HG02973 (cell line): ENCODE results near the gene ZBTB46.
"Not testable (repeated sequence)": the region's sequence is repeated elsewhere in the genome, so short reads cannot be mapped to it uniquely, and the experiment has no call there.

Source experiments
- ATAC-seq: cut with Tn5 transposase; IDR thresholded peaks from one replicate; pipeline ENCODE4 v1.9.1; 2021; ENCODE audit warnings: moderate library complexity; ENCODE audit not compliant: unreplicated experiment

The ZBTB46 gene, protein sequence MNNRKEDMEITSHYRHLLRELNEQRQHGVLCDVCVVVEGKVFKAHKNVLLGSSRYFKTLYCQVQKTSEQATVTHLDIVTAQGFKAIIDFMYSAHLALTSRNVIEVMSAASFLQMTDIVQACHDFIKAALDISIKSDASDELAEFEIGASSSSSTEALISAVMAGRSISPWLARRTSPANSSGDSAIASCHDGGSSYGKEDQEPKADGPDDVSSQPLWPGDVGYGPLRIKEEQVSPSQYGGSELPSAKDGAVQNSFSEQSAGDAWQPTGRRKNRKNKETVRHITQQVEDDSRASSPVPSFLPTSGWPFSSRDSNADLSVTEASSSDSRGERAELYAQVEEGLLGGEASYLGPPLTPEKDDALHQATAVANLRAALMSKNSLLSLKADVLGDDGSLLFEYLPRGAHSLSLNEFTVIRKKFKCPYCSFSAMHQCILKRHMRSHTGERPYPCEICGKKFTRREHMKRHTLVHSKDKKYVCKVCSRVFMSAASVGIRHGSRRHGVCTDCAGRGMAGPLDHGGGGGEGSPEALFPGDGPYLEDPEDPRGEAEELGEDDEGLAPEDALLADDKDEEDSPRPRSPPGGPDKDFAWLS

GRCh38 chr20:63830841-63831588 lies at the start of gene ZBTB46:
Gene ZBTB46 (minus strand): TSS chr20:63831264. CDS start chr20:63790757, 40,507 bp downstream.
- ATAC-seq: no peak

DNA sequence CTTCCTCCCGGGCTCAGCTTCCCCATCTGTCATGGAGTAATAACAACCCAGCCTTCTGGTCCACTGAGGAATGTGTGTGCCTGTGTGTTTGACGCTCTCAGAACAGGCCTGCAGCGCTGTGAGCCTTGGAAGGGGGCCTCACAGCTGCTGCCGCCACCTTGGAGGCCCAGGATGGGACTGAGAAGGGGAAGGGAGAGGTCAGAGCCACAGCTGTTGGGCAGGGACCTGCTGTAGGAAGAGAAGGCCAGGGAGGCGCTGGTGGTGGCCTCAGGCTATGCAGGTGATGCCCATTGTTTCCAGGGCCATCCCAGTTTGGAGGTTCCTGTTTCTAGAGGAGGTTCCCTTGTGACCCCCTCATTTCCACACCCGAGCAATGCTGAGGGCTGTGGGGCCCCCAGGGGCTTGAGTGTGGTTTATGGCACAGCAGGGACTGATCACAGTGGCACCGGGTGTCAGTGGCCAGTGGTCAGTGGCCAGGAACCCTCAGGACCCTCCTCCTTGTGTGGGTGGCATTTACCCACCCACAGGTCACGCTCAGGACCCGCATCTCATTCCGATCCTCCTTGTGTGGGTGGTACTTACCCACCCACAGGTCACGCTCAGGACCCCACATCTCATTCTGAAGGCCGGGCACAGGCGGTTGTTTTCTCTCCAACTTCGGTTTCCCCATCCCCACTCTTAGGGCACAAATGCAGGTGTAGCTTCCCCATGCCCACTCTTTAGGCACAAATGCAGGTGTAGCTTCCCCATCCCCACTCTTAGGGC lies 48.0 kb upstream of the ZBTB46 start:
- no peak for ATAC-seq

- no peak for ATAC-seq
Observed at GRCh38 chr20:63877755-63878470, 46.8 kb upstream of the ZBTB46 start.

DNA sequence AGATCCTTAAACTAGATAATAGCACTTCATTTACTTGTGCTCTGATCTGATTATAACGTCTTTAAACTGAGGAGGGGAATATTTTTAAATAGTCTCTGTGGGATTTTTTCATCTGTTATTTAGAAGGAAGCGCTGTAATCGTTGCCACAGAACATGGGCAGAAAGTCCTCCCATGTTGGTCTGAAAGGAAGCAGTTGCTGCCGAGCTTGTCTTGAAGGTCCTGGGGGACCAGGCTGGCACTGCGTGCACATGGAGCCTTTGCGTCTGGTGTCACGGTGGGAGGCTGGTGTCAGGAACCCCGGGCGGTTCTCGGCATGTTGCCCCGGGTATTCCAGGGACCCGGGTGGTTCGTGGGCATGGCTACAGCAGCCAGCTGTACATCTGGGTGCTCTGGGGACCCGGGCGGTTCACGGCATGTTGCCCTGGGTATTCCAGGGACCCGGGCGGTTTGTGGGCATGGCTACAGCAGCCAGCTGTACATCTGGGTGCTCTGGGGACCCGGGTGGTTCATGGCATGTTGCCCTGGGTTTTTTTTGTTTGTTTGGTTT lies 45.5 kb upstream of the ZBTB46 start:
- ATAC-seq: no peak

DNA sequence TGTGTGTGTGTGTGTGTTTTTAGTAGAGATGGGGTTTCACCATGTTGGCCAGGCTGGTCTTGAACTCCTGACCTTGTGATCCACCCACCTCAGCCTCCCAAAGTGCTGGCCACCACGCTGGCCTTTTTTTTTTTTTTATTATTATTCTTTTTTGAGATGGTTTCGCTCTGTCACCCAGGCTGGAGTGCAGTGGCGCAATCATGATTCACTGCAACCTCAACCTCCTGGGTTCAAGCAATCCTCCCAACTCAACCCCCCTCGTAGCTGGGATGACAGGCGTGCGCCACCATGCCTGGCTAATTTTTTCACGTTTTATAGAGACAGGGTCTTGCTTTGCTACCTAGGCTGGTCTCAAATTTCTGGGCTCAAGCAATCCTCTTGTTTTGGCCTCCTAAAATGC lies 43.2 kb upstream of the ZBTB46 start:
- not testable (repeated sequence) for ATAC-seq

DNA sequence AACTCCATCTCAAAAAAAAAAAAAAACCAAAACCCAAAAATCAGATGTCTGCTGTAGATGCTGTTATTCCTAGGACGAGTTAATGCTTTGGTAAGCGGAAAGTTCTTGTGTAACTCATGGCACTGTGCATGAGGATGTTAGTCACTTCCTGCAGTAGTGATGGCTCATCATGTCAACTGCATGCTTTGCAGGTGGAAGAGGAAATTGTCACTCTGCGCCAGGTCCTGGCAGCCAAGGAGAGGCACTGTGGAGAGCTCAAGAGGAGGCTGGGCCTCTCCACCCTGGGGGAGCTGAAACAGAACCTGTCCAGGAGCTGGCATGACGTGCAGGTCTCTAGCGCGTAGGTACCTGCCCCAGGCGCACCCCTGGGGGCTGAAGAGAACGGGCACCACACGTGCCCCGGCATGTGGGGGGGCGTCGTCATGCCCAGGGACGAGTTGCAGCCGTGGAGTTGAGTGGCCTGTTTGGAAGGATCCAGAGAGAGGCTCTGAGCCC lies 42.5 kb upstream of the ZBTB46 start:
- no peak for ATAC-seq

GRCh38 chr20:63868264-63868663 lies 37.2 kb upstream of the ZBTB46 start:
- no peak for ATAC-seq

DNA sequence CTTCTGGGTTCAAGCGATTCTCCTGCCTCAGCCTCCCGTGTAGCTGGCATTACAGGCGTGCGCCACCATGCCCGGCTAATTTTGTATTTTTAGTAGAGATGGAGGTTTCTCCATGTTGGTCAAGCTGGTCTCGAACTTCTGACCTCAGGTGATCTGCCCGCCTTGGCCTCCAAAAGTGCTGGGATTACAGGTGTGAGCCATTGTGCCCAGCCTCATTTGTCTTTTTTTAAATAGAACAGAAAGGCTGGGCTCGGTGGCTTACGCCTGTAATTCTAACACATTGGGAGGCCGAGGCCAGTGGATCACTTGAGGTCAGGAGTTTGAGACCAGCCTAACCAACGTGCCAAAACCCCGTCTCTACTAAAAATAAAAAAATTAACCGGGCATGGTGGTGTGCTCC lies 36.0 kb upstream of the ZBTB46 start:
- ATAC-seq: not testable (repeated sequence)

- ATAC-seq: peak; percentile 68
Observed at GRCh38 chr20:63864978-63865640, 34.0 kb upstream of the ZBTB46 start, which contains the start of gene TPD52L2. Gene TPD52L2 (plus strand): TSS chr20:63865270. CDS start chr20:63865366, 96 bp downstream.

DNA sequence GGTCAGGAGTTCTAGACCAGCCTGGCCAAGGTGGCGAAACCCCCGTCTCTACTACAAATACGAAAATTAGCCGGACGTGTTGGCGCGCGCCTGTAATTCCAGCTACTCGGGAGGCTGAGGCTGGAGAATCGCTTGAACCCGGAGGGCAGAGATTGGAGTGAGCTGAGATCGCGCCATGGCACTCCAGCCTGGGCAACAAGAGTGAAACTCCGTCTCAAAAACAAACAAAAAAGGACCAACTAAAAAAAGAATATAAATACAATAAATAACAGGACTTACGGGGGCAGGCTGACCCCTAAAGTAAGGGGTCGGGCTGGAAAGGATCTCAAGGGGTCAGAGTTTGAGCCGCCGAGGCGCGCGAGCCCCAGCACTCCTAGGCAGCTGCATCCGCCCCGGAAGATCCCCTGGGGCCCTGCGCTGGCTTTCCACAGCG lies 33.5 kb upstream of the ZBTB46 start:
- ATAC-seq: no peak

DNA sequence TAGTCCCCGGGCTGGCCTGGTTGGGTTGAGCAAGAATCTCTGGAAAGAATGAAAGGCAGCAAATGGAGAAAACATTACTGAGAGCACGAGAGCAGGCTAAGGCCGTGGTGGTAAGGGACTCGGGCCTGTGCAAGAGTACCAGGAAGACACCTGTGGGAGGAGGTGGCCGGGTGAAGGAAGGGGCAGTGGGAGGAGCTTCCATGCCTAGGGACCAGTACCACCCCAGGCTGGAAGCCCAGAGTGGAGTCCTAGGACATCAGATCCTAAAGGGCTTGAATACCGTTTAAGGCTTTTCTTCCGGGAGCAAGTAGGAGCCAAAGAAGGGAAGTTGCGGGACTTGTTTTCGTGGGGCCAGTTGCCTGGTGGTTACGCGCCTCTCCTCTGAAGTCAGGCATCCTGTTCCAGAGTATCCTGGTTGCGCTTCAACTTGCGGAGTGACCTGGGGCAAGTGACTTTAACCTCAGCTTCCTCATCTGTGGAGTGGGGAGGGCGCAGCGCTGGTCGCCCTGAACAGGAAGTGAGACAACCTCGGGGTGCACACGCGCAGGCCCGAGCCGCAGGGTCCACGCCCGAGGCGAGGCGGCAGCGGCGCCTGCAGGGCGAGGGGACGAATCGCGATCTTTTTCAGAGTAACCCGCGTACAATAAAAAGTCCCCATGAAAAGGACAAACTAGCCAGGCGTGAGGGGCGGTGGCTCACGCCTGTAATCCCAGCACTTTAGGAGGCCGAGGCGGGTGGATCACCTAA lies 32.9 kb upstream of the ZBTB46 start:
- peak; percentile 54 for ATAC-seq

GRCh38 chr20:63863021-63863797 lies 32.1 kb upstream of the ZBTB46 start:
- no peak for ATAC-seq

DNA sequence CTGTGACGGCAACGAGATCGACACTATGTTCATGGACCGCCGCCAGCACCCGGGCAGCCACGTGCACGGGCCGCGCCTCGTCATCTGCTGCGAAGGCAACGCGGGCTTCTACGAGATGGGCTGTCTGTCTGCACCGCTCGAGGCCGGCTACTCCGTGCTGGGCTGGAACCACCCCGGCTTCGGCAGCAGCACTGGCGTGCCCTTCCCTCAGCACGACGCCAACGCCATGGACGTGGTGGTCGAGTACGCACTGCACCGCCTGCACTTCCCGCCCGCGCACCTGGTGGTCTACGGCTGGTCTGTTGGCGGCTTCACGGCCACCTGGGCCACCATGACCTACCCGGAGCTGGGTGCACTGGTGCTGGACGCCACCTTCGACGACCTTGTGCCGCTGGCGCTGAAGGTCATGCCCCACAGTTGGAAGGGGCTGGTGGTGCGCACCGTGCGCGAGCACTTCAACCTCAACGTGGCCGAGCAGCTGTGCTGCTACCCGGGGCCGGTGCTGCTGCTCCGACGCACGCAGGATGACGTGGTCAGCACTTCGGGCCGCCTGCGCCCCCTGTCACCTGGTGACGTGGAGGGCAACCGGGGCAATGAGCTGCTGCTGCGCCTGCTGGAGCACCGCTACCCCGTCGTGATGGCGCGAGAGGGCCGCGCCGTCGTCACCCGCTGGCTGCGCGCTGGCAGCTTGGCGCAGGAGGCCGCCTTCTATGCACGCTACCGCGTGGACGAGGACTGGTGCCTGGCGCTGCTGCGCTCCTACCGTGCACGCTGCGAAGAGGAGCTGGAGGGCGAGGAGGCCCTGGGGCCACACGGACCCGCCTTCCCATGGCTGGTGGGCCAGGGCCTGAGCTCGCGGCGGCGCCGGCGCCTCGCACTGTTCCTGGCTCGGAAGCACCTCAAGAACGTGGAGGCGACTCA lies 31.2 kb upstream of the ZBTB46 start:
- ATAC-seq: no peak

- ATAC-seq: no peak
Observed at GRCh38 chr20:63861365-63861934, 30.4 kb upstream of the ZBTB46 start, which contains the start of gene ABHD16B. Gene ABHD16B (plus strand): TSS chr20:63861498. CDS start chr20:63861541, 43 bp downstream.

DNA sequence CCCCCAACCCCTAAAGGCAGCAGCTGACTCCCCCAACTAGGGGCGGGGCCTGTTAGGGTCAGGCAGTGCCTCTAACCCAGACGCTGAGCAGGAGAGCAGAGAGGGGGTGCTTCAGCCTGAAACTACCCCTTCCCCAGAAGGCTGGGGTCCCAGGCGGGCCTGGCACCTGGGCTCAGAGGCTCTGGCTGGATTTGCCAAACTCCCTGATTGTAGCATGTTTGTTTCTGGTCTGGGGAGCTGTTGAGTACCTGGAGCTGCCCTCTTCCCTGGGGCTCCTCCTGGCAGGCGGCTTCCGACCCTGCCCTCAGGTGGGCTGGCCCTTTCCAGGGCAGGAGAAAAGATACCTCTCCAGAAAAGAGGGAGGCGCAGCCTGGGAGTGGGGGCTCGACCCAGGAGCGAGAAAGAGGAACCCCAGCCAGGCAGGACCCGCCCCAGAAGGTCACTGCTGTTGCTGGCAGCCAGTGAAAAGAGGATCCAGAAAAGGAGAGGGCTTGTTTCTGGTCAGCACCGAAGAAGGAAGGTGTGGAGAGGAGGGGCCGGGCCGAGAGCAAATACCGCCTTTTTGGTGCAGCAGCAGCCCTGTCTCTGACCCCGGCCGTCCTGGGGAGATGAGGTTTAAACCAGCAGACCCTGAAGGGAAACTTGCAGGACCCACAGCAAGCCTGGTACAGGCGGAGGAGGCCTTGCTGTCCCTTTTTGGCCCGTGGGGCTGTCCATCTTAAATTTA lies 29.4 kb upstream of the ZBTB46 start:
- ATAC-seq: no peak
